ENCODE results near the gene CEACAM3.

- TF ChIP-seq POLR2A (IDR thresholded peaks at IDR 0.05; ENCODE audit: low read depth, low read length) (no peak), POLR2AphosphoS5 (IDR thresholded peaks at IDR 0.05; ENCODE audit: low read depth, low read length) (no peak), SPI1 (IDR thresholded peaks at IDR 0.05; ENCODE audit: low read depth, low read length) (no peak), TAF1 (IDR thresholded peaks at IDR 0.05; ENCODE audit: low read depth, low read length) (no peak)
These were observed 48.4 kb upstream of the CEACAM3 start for GRCh38 chr19:41748012-41748411.
